LNCAP (cell line): ENCODE data around the gene L2HGDH.

Experiments
- TF ChIP-seq, protein P1 (sequence below): fragments of 450-650 bp; IDR thresholded peaks from 2 replicates; pipeline ENCODE4 v1.5.1; 2017; ENCODE audit warnings: mild to moderate bottlenecking

The L2HGDH gene

DNA sequence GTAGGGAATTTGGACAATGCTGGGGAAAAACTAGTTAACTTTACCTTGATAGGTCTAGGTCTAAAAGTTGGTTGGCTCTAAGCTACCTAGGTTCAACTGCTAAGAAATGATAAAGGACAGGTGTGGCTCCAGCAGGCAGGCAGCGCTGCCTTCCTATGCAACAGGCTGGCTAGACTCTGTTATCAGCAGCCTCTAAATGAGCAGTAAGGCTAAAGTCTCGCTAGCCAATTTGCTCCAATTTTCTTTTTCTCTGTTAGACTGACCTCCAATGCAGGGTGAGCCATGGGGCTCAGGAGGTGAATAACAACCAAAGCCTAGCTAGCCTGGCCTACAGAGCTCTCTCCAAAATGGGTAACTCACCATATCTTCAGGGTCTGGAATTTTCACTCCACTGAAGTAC is 26.6 kb upstream of the L2HGDH start:
- TF ChIP-seq, protein P1, sequence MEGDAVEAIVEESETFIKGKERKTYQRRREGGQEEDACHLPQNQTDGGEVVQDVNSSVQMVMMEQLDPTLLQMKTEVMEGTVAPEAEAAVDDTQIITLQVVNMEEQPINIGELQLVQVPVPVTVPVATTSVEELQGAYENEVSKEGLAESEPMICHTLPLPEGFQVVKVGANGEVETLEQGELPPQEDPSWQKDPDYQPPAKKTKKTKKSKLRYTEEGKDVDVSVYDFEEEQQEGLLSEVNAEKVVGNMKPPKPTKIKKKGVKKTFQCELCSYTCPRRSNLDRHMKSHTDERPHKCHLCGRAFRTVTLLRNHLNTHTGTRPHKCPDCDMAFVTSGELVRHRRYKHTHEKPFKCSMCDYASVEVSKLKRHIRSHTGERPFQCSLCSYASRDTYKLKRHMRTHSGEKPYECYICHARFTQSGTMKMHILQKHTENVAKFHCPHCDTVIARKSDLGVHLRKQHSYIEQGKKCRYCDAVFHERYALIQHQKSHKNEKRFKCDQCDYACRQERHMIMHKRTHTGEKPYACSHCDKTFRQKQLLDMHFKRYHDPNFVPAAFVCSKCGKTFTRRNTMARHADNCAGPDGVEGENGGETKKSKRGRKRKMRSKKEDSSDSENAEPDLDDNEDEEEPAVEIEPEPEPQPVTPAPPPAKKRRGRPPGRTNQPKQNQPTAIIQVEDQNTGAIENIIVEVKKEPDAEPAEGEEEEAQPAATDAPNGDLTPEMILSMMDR: no peak

GRCh38 chr14:50335989-50336824 is 24.2 kb upstream of the L2HGDH start:
- TF ChIP-seq, protein P1: no peak

GRCh38 chr14:50335389-50335788 is 23.4 kb upstream of the L2HGDH start:
- TF ChIP-seq, protein P1: no peak

DNA sequence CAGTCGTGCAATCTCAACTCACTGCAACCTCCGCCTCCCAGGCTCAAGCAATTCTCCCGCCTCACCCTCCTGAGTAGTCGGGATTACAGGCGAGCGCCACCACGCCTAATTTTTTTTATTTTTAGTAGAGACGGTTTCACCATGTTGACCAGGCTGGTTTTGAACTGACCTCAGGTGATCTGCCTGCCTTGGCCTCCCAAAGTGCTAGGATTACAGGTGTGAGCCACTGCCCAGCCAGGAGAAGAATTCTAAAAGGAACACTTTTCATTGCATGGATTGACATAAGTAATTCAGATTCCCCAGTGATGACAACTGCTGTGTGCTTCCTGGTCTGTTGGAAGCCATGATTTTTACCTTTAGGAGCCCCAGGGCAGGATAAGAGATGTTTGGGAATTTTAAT is 22.2 kb upstream of the L2HGDH start:
- TF ChIP-seq, protein P1: no peak

DNA sequence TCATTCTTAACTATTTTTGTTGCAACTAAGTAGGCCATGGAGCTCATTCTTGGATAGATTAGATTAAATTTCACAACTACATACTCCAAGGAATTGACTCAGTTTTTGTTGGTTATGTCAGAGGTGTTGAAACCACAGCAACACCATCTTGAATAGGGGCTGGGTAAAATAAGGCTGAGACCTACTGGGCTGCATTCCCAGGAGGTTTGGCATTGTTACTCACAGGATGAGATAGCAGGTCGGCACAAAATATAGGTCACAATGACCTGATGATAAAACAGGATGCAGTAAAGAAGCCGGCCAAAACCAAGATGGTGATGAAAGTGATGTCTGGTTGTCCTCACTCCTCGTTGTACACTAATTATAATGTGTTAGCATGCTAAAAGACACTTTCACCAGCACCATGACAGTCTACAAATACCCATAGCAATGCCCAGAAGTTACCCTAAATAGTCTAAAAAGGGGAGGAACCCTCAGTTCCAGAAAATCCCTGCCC is 21.0 kb upstream of the L2HGDH start:
- TF ChIP-seq, protein P1: no peak

DNA sequence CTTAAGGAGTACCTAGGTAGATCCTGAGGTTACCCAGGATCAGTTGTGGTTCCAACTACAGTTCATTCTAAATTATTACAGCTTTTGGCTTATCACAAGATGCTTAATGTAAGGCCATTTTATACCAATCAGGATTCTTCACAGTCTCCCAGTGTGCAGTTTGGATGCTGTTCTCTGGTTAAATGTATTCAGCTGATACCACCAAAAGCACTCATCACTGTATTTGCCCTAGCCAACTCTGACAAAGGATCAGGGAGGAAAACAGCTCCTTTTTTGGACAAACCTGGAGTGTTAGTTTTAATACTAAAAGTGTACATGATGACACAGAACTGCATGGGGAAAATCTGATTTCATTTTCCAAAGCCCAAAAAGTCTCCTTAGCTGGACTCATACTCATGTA is 19.6 kb upstream of the L2HGDH start:
- TF ChIP-seq, protein P1: no peak

- TF ChIP-seq, protein P1: peak; percentile 93
Measured at GRCh38 chr14:50321009-50321660, 9.1 kb upstream of the L2HGDH start.
